Mammary epithelial cell (primary cell): ENCODE results near the gene DGCR2.

Experiments
- CTCF ChIP-seq, 2 donors: IDR thresholded peaks in 1 of 2; conservative IDR thresholded peaks in 1 of 2; 2 replicates each; pipeline ENCODE4 v1.5.1; 2011 to 2012; ENCODE audit warnings: inconsistent platforms in 2 of 2, low read length in 2 of 2, mild to moderate bottlenecking in 2 of 2, control low read depth in 1 of 2, low read depth in 1 of 2; ENCODE audit not compliant: insufficient read depth in 1 of 2; ENCODE audit errors: extremely low read depth in 1 of 2
- EZH2 ChIP-seq: IDR thresholded peaks from 2 replicates; pipeline ENCODE4 v1.6.1; 2012; ENCODE audit warnings: low read length, inconsistent platforms, borderline replicate concordance

GRCh38 chr22:19129871-19130270 lies 7.7 kb upstream of the DGCR2 start:
- no peak for TF ChIP-seq CTCF (conservative IDR thresholded peaks at IDR 0.05 in 1 of 2, IDR thresholded peaks at IDR 0.05 in 1 of 2; ENCODE audit: extremely low read depth in 1 of 2, insufficient read depth in 1 of 2, low read depth in 1 of 2, low read length in 2 of 2)
- no peak for TF ChIP-seq EZH2
